GM12878 (cell line): ENCODE results near the gene AP3B1. TPM values are rescaled to one million over a fixed set of nuclear protein-coding genes. Genes with fewer than 3 reads are reported as not detected.

Experiments used
- ATAC-seq: fragments of 200-7000 bp; cut with Tn5 transposase; 3 replicates; pipeline ENCODE4 v1.9.1; 2020; ENCODE audit warnings: mild to moderate bottlenecking, moderate library complexity
- BruUV-seq: library from RNA; stranded (reverse); fragments of 400-500 nt; replicated peaks from 2 replicates; lab custom pipeline; 2021; lab: Mats Ljungman, UMichigan
- CTCF ChIA-PET: fragments of 300-600 bp; sonication (Branson Sonifier 250); formaldehyde crosslinking; extraction: SDS; loops from one replicate; lab custom pipeline; 2021; ENCODE audit warnings: inconsistent platforms; lab: Yijun Ruan, JAX
- POLR2A ChIA-PET: fragments of 350-600 bp; formaldehyde crosslinking; extraction: SDS; loops from one replicate; lab custom pipeline; 2021; ENCODE audit warnings: inconsistent platforms; lab: Charles Lee
- RAD21 ChIA-PET: fragments of 300-600 bp; sonication (Branson Sonifier 250); formaldehyde crosslinking; loops from one replicate; lab custom pipeline; 2023; ENCODE audit warnings: antibody characterized with exemption; ENCODE audit not compliant: unreplicated experiment; lab: Charles Lee
- SMC1A ChIA-PET: fragments of 300-600 bp; sonication (Branson Sonifier 250); formaldehyde crosslinking; loops from one replicate; lab custom pipeline; 2023; ENCODE audit not compliant: unreplicated experiment, uncharacterized antibody; lab: Charles Lee
- DNase-seq: peaks from one replicate; pipeline ENCODE4 v3.0.0-alpha.2; 2011; ENCODE audit warnings: low read depth, low spot score
- FAIRE-seq: peaks from 3 replicates; lab custom pipeline; 2011; peaks lifted over from hg19 to GRCh38; lab: Jason Lieb, UNC
- H2AFZ ChIP-seq: 2 replicates; pipeline ENCODE4 v1.6.0; 2011; ENCODE audit warnings: low read depth, low read length, control low read depth; ENCODE audit not compliant: control insufficient read depth
- H3K27ac ChIP-seq: 2 replicates; pipeline ENCODE4 v1.5.1; 2011; ENCODE audit warnings: control low read depth; ENCODE audit not compliant: control insufficient read depth, insufficient read depth
- H3K27me3 ChIP-seq, 2 experiments: replicated peaks in 1 of 2; 2 replicates each; pipeline versions ENCODE4 v1.6.0 to v1.6.1; 2011; ENCODE audit warnings: low read length in 1 of 2; ENCODE audit not compliant: control insufficient read depth in 2 of 2, insufficient read depth in 2 of 2
- H3K36me3 ChIP-seq, 2 experiments: 2 replicates each; pipeline ENCODE4 v1.5.1; 2011; ENCODE audit warnings: low read length in 1 of 2; ENCODE audit not compliant: control insufficient read depth in 2 of 2, insufficient read depth in 2 of 2
- H3K4me1 ChIP-seq: 2 replicates; pipeline ENCODE4 v1.6.1; 2011; ENCODE audit warnings: mild to moderate bottlenecking, low read length, moderate library complexity, mixed read lengths; ENCODE audit not compliant: control insufficient read depth, insufficient read depth
- H3K4me2 ChIP-seq: 2 replicates; pipeline ENCODE4 v1.6.0; 2011; ENCODE audit warnings: control low read depth; ENCODE audit not compliant: control insufficient read depth, insufficient read depth
- H3K4me3 ChIP-seq: fragments of 200-600 bp; sonication (generic); 2 replicates; pipeline ENCODE4 v1.5.1; 2016
- H3K79me2 ChIP-seq: 2 replicates; pipeline ENCODE4 v1.6.0; 2011; ENCODE audit warnings: low read length; ENCODE audit not compliant: control insufficient read depth, insufficient read depth
- H3K9ac ChIP-seq: 2 replicates; pipeline ENCODE4 v1.8.0; 2011; ENCODE audit warnings: low read length, control low read depth, mixed read lengths; ENCODE audit not compliant: control insufficient read depth, insufficient read depth
- H3K9me3 ChIP-seq: replicated peaks from 3 replicates; pipeline ENCODE4 v1.5.1; 2011; ENCODE audit warnings: mild to moderate bottlenecking, low read length; ENCODE audit not compliant: control insufficient read depth, insufficient read depth
- H4K20me1 ChIP-seq: 2 replicates; pipeline ENCODE4 v1.6.0; 2011; ENCODE audit not compliant: control insufficient read depth, insufficient read depth
- ATF7 ChIP-seq: fragments of 450-650 bp; IDR thresholded peaks from 2 replicates; pipeline ENCODE4 v1.6.1; 2016; ENCODE audit warnings: low read depth, mild to moderate bottlenecking
- DPF2 ChIP-seq: fragments of 450-650 bp; IDR thresholded peaks from 2 replicates; pipeline ENCODE4 v1.6.1; 2017; ENCODE audit warnings: mild to moderate bottlenecking
- EGR1 ChIP-seq, 2 experiments: IDR thresholded peaks; 1 replicate in 1 of 2; 2 replicates in 1 of 2; pipeline ENCODE4 v1.6.1; 2011 to 2012; ENCODE audit warnings: low read depth in 2 of 2, low read length in 2 of 2, borderline replicate concordance in 1 of 2, mild to moderate bottlenecking in 1 of 2, moderate library complexity in 1 of 2
- EP300 ChIP-seq, 2 experiments: fragments of 150-350 bp in 1 of 2; IDR thresholded peaks; 2 replicates each; pipeline ENCODE4 v1.6.1; 2011 to 2012; ENCODE audit warnings: low read depth in 2 of 2, low read length in 2 of 2, borderline replicate concordance in 1 of 2, improper control_type of control experiment in 1 of 2, inconsistent platforms in 1 of 2; ENCODE audit not compliant: control insufficient read depth in 1 of 2
- HDGF ChIP-seq: fragments of 450-650 bp; IDR thresholded peaks from 2 replicates; pipeline ENCODE4 v1.6.1; 2016; ENCODE audit warnings: antibody characterized with exemption
- MYB ChIP-seq: fragments of 150-350 bp; IDR thresholded peaks from 2 replicates; pipeline ENCODE4 v1.6.1; 2014; ENCODE audit warnings: mild to moderate bottlenecking, low read depth, low read length, borderline replicate concordance
- PML ChIP-seq: IDR thresholded peaks from 2 replicates; pipeline ENCODE4 v1.6.1; 2012; ENCODE audit warnings: low read length, inconsistent platforms
- POU2F2 ChIP-seq: IDR thresholded peaks from 3 replicates; pipeline ENCODE4 v1.6.1; 2011; ENCODE audit warnings: low read depth, mild to moderate bottlenecking, low read length, borderline replicate concordance
- SIN3A ChIP-seq: IDR thresholded peaks from 2 replicates; pipeline ENCODE4 v1.6.1; 2012; ENCODE audit warnings: low read depth, low read length, improper control_type of control experiment
- SMAD1 ChIP-seq: fragments of 450-650 bp; IDR thresholded peaks from 2 replicates; pipeline ENCODE4 v1.6.1; 2018; ENCODE audit warnings: mild to moderate bottlenecking, low read depth; ENCODE audit not compliant: partially characterized antibody
- TARDBP ChIP-seq: IDR thresholded peaks from 2 replicates; pipeline ENCODE4 v1.6.1; 2016; ENCODE audit warnings: borderline replicate concordance
- YY1 ChIP-seq: IDR thresholded peaks from 2 replicates; pipeline ENCODE4 v1.6.1; 2011; ENCODE audit warnings: low read depth, mild to moderate bottlenecking, low read length
- WGBS: methylation state at CpG from one replicate; pipeline ENCODE4 v1.1.6; 2016; ENCODE audit warnings: low lambda C conversion rate; ENCODE audit not compliant: insufficient replicate concordance, insufficient coverage; ENCODE audit errors: missing lambda C conversion rate; 5-methylcytosine and 5-hydroxymethylcytosine counted together
- in situ Hi-C: fragments of 300-500 bp; cut with MboI; formaldehyde crosslinking; loops from 9 replicates; pipeline ENCODE4 v1.14.3; 2018; ENCODE audit warnings: mixed read lengths
- intact Hi-C: fragments of 100-400 bp; cut with micrococcal nuclease; formaldehyde crosslinking; loops from one replicate; pipeline ENCODE4 v1.14.2; 2022; ENCODE audit not compliant: unreplicated experiment
- polyA plus RNA-seq, 11 experiments: library from polyadenylated mRNA; depleted of rRNA in 4 of 11; unstranded in 6 of 11; stranded (reverse) in 5 of 11; fragments of >200 nt; fragmentation: Nextera tagmentation in 4 of 11; fragmentation: Illumina TruSeq in 1 of 11; extraction: Ambion mirVana in 4 of 11; extraction: Trizol in 1 of 11; gene quantifications; 1 replicate in 1 of 11; 2 replicates in 10 of 11; pipeline versions ENCODE4 v1.2.1 to v1.2.3, GENCODE V29; 2011 to 2016; ENCODE audit warnings: inconsistent platforms in 2 of 11, missing spikeins in 2 of 11, low read depth in 1 of 11
- total RNA-seq, 4 experiments: library from RNA; depleted of rRNA in 3 of 4; stranded (reverse); fragments of >200 nt in 3 of 4; fragmentation: Illumina TruSeq in 1 of 4; extraction: Trizol in 1 of 4; gene quantifications; 2 replicates each; pipeline versions ENCODE4 v1.2.1 to v1.2.3, GENCODE V29; 2013 to 2021
- TF ChIP-seq, protein P1 (sequence below): fragments of 450-650 bp; formaldehyde crosslinking; IDR thresholded peaks from 2 replicates; pipeline ENCODE4 v1.4.0; 2022; ENCODE audit warnings: mild to moderate bottlenecking, moderate library complexity
- TF ChIP-seq, protein P2 (sequence below): fragments of 450-650 bp; conservative IDR thresholded peaks from 2 replicates; pipeline ENCODE4 v1.6.1; 2017; ENCODE audit warnings: mild to moderate bottlenecking, moderate library complexity
- TF ChIP-seq, protein P3 (sequence below): IDR thresholded peaks from 2 replicates; pipeline ENCODE4 v1.6.1; 2011; ENCODE audit warnings: low read depth, mild to moderate bottlenecking, low read length, moderate library complexity, borderline replicate concordance; ENCODE audit errors: extremely low read depth
- TF ChIP-seq, protein P4 (sequence below): IDR thresholded peaks from 2 replicates; pipeline ENCODE4 v1.6.1; 2011; ENCODE audit warnings: borderline replicate concordance, low read depth, mild to moderate bottlenecking, moderate library complexity, low read length; ENCODE audit not compliant: insufficient read depth, poor library complexity, severe bottlenecking
- TF ChIP-seq, protein P5 (sequence below): IDR thresholded peaks from 2 replicates; pipeline ENCODE4 v1.6.1; 2012; ENCODE audit warnings: low read depth, low read length, improper control_type of control experiment

Gene AP3B1
- total and polyA plus RNA-seq, 10 of the 15 experiments (the other 5 are each of a cell fraction or from before 2014, with no cell fraction given) = 30.9 to 70.8 (median 46.0) TPM

DNA sequence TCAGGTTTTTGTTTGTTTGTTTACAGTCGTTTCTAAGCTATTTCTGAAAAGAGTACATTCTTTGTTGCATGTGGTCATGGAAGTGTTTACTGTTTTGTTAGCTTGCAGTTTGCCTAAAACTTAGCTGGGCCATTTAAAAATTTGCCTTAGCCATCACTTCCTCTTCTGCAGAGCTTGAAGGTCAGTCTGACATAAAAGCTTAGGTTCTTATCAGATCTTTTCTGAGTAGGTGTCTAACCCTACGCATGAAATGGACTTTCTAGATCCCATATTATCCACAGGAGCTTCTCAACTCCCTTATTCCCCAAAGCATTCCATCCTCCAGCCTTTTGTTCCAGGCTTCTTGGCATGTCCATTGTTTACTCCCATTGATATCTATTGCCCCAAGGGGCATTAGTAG lies 90.3 kb downstream of the AP3B1 start:
- 82% methylated on average over 2 of the region's 2 CpGs for WGBS
- Histone ChIP-seq H3K9me3 (no peaks in the 10 kb centered on the region; the same call in 2 of the 3 replicates), H2AFZ (no peak overlapping the region), H3K9ac (no peak overlapping the region), H3K4me3 (no peak overlapping the region), H3K4me2 (no peak overlapping the region), H3K4me1 (no peaks in the 10 kb centered on the region), H3K27ac (no peak overlapping the region), H3K27me3 (no peaks in the 10 kb centered on the region), H4K20me1 (no peaks in the 10 kb centered on the region), H3K79me2 (no peaks in the 10 kb centered on the region), H3K36me3 (peaks cover 0 to 13% of the 10 kb centered on the region in 2 experiments; a peak in 2 of 4 replicates)
- SMC1A ChIA-PET = interaction anchor here (0.7 to 1.4 kb wide), 3 partner anchors 8 to 48 kb away, joined by 3 to 4 read pairs (median 3); no protein-coding TSS in a partner anchor
- BruUV-seq = no TSS peak
- no peak for FAIRE-seq
- in situ Hi-C loops = no loop called here
- DNase-seq = no peak
- RAD21 ChIA-PET = no interaction called here
- POLR2A ChIA-PET = interaction anchor here (0.5 to 1.8 kb wide), 3 partner anchors 13 to 944 kb away, joined by 3 to 5 read pairs (median 3); no protein-coding TSS in a partner anchor
- intact Hi-C loops = no loop called here
- CTCF ChIA-PET = interaction anchor here (0.6 to 2.1 kb wide), 6 partner anchors 8 to 64 kb away, joined by 3 to 8 read pairs (median 5); no protein-coding TSS in a partner anchor
- ATAC-seq = no peak
- TF ChIP-seq, protein P1, sequence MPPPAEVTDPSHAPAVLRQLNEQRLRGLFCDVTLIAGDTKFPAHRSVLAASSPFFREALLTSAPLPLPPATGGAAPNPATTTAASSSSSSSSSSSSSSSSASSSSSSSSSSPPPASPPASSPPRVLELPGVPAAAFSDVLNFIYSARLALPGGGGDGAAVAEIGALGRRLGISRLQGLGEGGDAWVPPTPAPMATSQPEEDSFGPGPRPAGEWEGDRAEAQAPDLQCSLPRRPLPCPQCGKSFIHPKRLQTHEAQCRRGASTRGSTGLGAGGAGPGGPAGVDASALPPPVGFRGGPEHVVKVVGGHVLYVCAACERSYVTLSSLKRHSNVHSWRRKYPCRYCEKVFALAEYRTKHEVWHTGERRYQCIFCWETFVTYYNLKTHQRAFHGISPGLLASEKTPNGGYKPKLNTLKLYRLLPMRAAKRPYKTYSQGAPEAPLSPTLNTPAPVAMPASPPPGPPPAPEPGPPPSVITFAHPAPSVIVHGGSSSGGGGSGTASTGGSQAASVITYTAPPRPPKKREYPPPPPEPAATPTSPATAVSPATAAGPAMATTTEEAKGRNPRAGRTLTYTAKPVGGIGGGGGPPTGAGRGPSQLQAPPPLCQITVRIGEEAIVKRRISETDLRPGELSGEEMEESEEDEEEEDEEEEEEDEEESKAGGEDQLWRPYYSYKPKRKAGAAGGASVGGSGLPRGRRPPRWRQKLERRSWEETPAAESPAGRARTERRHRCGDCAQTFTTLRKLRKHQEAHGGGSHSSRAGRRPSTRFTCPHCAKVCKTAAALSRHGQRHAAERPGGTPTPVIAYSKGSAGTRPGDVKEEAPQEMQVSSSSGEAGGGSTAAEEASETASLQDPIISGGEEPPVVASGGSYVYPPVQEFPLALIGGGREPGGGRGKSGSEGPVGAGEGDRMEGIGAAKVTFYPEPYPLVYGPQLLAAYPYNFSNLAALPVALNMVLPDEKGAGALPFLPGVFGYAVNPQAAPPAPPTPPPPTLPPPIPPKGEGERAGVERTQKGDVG (CRISPR knock-in tag) = no peak
- TF ChIP-seq SIN3A = no peak
- no peak for TF ChIP-seq DPF2
- no peak for TF ChIP-seq PML
- no peak for TF ChIP-seq EGR1 (IDR thresholded peaks at IDR 0.05; ENCODE audit: borderline replicate concordance in 1 of 2, low read depth in 2 of 2, low read length in 2 of 2)
- TF ChIP-seq YY1 = no peak
- TF ChIP-seq, protein P2, sequence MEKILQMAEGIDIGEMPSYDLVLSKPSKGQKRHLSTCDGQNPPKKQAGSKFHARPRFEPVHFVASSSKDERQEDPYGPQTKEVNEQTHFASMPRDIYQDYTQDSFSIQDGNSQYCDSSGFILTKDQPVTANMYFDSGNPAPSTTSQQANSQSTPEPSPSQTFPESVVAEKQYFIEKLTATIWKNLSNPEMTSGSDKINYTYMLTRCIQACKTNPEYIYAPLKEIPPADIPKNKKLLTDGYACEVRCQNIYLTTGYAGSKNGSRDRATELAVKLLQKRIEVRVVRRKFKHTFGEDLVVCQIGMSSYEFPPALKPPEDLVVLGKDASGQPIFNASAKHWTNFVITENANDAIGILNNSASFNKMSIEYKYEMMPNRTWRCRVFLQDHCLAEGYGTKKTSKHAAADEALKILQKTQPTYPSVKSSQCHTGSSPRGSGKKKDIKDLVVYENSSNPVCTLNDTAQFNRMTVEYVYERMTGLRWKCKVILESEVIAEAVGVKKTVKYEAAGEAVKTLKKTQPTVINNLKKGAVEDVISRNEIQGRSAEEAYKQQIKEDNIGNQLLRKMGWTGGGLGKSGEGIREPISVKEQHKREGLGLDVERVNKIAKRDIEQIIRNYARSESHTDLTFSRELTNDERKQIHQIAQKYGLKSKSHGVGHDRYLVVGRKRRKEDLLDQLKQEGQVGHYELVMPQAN = no peak
- TF ChIP-seq, protein P3, sequence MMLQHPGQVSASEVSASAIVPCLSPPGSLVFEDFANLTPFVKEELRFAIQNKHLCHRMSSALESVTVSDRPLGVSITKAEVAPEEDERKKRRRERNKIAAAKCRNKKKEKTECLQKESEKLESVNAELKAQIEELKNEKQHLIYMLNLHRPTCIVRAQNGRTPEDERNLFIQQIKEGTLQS = no peak
- no peak for TF ChIP-seq SMAD1
- TF ChIP-seq, protein P4, sequence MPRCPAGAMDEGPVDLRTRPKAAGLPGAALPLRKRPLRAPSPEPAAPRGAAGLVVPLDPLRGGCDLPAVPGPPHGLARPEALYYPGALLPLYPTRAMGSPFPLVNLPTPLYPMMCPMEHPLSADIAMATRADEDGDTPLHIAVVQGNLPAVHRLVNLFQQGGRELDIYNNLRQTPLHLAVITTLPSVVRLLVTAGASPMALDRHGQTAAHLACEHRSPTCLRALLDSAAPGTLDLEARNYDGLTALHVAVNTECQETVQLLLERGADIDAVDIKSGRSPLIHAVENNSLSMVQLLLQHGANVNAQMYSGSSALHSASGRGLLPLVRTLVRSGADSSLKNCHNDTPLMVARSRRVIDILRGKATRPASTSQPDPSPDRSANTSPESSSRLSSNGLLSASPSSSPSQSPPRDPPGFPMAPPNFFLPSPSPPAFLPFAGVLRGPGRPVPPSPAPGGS = no peak
- TF ChIP-seq, protein P5, sequence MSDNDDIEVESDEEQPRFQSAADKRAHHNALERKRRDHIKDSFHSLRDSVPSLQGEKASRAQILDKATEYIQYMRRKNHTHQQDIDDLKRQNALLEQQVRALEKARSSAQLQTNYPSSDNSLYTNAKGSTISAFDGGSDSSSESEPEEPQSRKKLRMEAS = no peak
- TF ChIP-seq TARDBP = no peak
- TF ChIP-seq ATF7 = no peak
- TF ChIP-seq MYB = no peak
- TF ChIP-seq EP300 (IDR thresholded peaks at IDR 0.05; ENCODE audit: borderline replicate concordance in 1 of 2, control insufficient read depth in 1 of 2, low read depth in 2 of 2, low read length in 2 of 2) = no peak
- no peak for TF ChIP-seq POU2F2
- no peak for TF ChIP-seq HDGF
